ENCODE results near the gene DCLK3. TPM values are rescaled to one million over a fixed set of nuclear protein-coding genes. Genes with fewer than 3 reads are reported as not detected.

Gene DCLK3
- total and polyA plus RNA-seq, 8 donors, result 0.04 to 0.16 (median 0.07) TPM; not detected in 3

DNA sequence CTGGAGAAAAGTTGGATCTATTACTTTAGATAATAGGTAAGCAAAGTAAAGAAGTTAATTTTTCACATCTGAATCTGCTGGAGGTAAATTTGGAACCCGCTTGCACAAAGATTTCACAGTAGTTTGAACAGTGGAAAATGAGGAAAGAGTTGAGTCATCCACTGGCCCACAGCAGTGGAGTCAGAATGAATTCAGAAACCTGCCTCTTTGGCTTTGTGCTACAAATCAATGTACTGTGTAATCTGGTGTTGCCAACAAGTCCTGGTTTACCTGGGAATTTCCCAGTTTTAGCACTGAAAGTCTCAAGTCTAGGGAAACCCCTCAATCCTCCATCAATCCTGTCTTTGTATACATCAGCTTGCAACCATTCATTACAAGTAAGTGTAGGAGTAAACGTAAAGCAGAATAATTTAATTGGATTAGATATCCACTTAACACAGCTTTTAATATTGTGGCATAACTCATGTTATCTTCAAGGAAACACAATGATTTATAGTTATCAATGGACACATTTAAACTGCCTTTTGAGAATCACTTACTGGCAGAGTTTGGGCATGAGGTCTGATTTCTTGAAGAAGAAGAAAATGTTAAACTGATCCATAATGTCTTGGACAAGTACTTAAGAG lies 100.6 kb downstream of the DCLK3 start:
- DNase-seq (no peak), FAIRE-seq (no peak), ATAC-seq (peak; percentile 35 to 79 (median 56))
- no peaks in the 10 kb centered on the region for H3K4me1 ChIP-seq
- 32 to 36% methylated on average over 2 of the region's 2 CpGs for WGBS, 2 donors
- H3K9me3 ChIP-seq, result no peaks in the 10 kb centered on the region
- TF ChIP-seq CTCF (IDR thresholded peaks at IDR 0.05), result no peak
- intact Hi-C loops (cut with DNase I), result no loop called here
- H3K27ac ChIP-seq, result peak overlapping the region in 1 of 4 donors; percentile 25
- no peak overlapping the region for H3K4me3 ChIP-seq
- peaks cover 0 to 3% (median 0%) of the 10 kb centered on the region in 4 donors for H3K27me3 ChIP-seq
- H3K36me3 ChIP-seq, result no peaks in the 10 kb centered on the region

GRCh38 chr3:36662626-36663025 lies 101.7 kb downstream of the DCLK3 start:
- WGBS, 2 donors, result 44 to 69% methylated on average over 4 of the region's 4 CpGs
- no peak for TF ChIP-seq CTCF (IDR thresholded peaks at IDR 0.05)
- DNase-seq (no peak), ATAC-seq (no peak), FAIRE-seq (no peak)
- Histone ChIP-seq H3K27me3 (peaks cover 0 to 3% (median 0%) of the 10 kb centered on the region in 4 donors), H3K4me3 (no peak overlapping the region), H3K4me1 (no peaks in the 10 kb centered on the region), H3K36me3 (no peaks in the 10 kb centered on the region), H3K9me3 (no peaks in the 10 kb centered on the region), H3K27ac (no peak overlapping the region)
- intact Hi-C loops (cut with DNase I), result no loop called here

Other genes with a start within 250 kb of the DCLK3 start
- 10 to 100 TPM in 1 of 6 donors, 1 to 10 TPM in 5; 2.5 to 14.6 (median 4.2) TPM for gene TRANK1, start 180.5 kb upstream of the DCLK3 start, total RNA-seq
- 1 to 10 TPM; 1.7 to 1.8 TPM for gene TRANK1, start 180.5 kb upstream of the DCLK3 start, polyA plus RNA-seq
- 1 to 10 TPM; 3.8 to 8.7 (median 6.2) TPM for gene EPM2AIP1, start 228.6 kb upstream of the DCLK3 start, total RNA-seq
- 1 to 10 TPM; 2.9 to 8.2 TPM for gene EPM2AIP1, start 228.6 kb upstream of the DCLK3 start, polyA plus RNA-seq
- gene MLH1, start 229.0 kb upstream of the DCLK3 start, total RNA-seq, result 10 to 100 TPM in 5 of 6 donors, 1 to 10 TPM in 1; 7.9 to 16.4 (median 13.3) TPM
- gene MLH1, start 229.0 kb upstream of the DCLK3 start, polyA plus RNA-seq, result 10 to 100 TPM in 1 of 2 donors, 1 to 10 TPM in 1; 8.3 to 15.3 TPM